ENCODE measurements around the gene FLG2. TPM values are rescaled to one million over a fixed set of nuclear protein-coding genes. Genes with fewer than 3 reads are reported as not detected.
"Not testable (repeated sequence)": the region's sequence is repeated elsewhere in the genome, so short reads cannot be mapped to it uniquely, and the experiment has no call there.

Gene FLG2
- polyA plus RNA-seq, 1 of the 3 experiments (the other 2 are of a cell fraction) = not detected

DNA sequence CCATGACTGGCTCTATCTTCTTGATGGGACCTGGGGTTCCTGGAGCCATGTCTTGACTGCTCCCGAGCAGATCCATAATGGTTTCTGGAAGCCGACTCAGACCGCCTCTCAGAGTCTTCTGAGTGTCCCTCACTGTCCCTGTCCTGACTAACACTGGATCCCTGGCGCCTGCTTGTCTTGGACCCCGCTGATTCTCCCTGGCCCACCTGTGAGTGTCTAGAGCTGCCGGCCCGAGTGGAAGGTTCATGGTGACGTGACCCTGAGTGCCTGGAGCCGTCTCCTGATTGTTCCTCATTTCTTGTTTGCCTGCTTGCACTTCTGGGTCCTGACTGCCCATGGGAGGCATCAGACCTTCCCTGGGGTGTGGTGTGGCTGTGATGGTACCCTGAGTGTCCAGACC is 49.9 kb downstream of the FLG2 start:
- Histone ChIP-seq H3K9me2 (no peaks in the 10 kb centered on the region), H3K27ac (ENCODE audit: low read depth in 2 of 2, low read length in 1 of 2) (no peak overlapping the region), H3K4me1 (ENCODE audit: control insufficient read depth in 1 of 2, insufficient read depth in 2 of 2, low read depth in 1 of 2, low read length in 1 of 2) (no peaks in the 10 kb centered on the region), H3K4me2 (no peak overlapping the region), H3K79me2 (ENCODE audit: insufficient read depth) (no peaks in the 10 kb centered on the region), H3K4me3 (ENCODE audit: low read depth in 2 of 2, low read length in 1 of 2) (no peak overlapping the region), H3K27me3 (ENCODE audit: insufficient read depth) (no peaks in the 10 kb centered on the region), H3K9ac (no peak overlapping the region), H3F3A (replicated peaks; ENCODE audit: insufficient read depth) (no peaks in the 10 kb centered on the region), H3K36me3 (replicated peaks in 1 of 2; ENCODE audit: control insufficient read depth in 1 of 2, insufficient read depth in 2 of 2, low read length in 1 of 2) (no peaks in the 10 kb centered on the region), H2AFZ (ENCODE audit: low read depth) (no peak overlapping the region), H4K20me1 (ENCODE audit: insufficient read depth) (no peaks in the 10 kb centered on the region), H3K9me3 (no peaks in the 10 kb centered on the region)
- ChIA-PET CTCF (no interaction called here), POLR2A (no interaction called here)
- 17% methylated on average over 9 of the region's 9 CpGs for WGBS (ENCODE audit: low lambda C conversion rate)
- TF ChIP-seq RCOR1 (IDR thresholded peaks at IDR 0.05; ENCODE audit: low read length) = no peak
- no peak for DNase-seq

DNA sequence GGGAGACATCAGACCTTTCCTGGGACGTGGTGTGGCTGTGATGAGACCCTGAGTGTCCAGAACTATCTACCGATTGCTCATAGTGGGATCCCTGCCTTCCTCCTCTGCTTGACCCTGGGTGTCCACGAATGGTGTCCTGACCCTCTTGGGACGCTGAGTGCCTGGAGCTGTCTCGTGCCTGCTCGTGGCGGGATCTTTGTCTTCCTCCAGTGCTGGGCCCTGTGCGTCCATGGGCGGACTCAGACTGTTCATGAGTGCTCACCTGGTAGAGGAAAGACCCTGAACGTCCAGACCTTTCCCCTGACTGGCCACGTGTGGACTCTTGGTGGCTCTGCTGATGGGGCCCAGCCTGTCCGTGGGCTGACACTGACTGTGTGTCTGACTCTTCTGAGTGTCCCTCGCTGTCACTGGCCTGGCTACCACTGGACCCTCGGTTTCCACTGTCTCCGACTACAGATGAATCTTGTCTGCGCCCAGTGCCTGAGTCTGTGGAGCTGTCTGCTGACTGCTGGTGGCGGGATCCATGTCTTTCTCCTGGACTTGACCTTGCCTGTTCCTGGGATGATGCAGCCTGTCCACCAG is 50.4 kb downstream of the FLG2 start:
- H3K27ac ChIP-seq (ENCODE audit: low read depth in 2 of 2, low read length in 1 of 2); H3K4me3 ChIP-seq (ENCODE audit: low read depth in 2 of 2, low read length in 1 of 2); H3K36me3 ChIP-seq (replicated peaks in 1 of 2; ENCODE audit: control insufficient read depth in 1 of 2, insufficient read depth in 2 of 2, low read length in 1 of 2); H3F3A ChIP-seq (replicated peaks; ENCODE audit: insufficient read depth); H3K4me2 ChIP-seq; H3K9ac ChIP-seq; H3K79me2 ChIP-seq (ENCODE audit: insufficient read depth); H2AFZ ChIP-seq (ENCODE audit: low read depth); H3K4me1 ChIP-seq (ENCODE audit: control insufficient read depth in 1 of 2, insufficient read depth in 2 of 2, low read depth in 1 of 2, low read length in 1 of 2); H3K27me3 ChIP-seq (ENCODE audit: insufficient read depth); H4K20me1 ChIP-seq (ENCODE audit: insufficient read depth); CTCF ChIA-PET; H3K9me2 ChIP-seq; H3K9me3 ChIP-seq; DNase-seq; POLR2A ChIA-PET: not testable (repeated sequence)
- WGBS (ENCODE audit: low lambda C conversion rate) = 23% methylated on average over 8 of the region's 17 CpGs

- POLR2A ChIA-PET; H3K27ac ChIP-seq (ENCODE audit: low read depth in 2 of 2, low read length in 1 of 2); H3F3A ChIP-seq (replicated peaks; ENCODE audit: insufficient read depth); H3K4me2 ChIP-seq; H2AFZ ChIP-seq (ENCODE audit: low read depth); DNase-seq; H4K20me1 ChIP-seq (ENCODE audit: insufficient read depth); H3K9ac ChIP-seq; H3K27me3 ChIP-seq (ENCODE audit: insufficient read depth); H3K9me3 ChIP-seq; CTCF ChIA-PET; H3K79me2 ChIP-seq (ENCODE audit: insufficient read depth); H3K9me2 ChIP-seq; H3K36me3 ChIP-seq (replicated peaks in 1 of 2; ENCODE audit: control insufficient read depth in 1 of 2, insufficient read depth in 2 of 2, low read length in 1 of 2); H3K4me3 ChIP-seq (ENCODE audit: low read depth in 2 of 2, low read length in 1 of 2); H3K4me1 ChIP-seq (ENCODE audit: control insufficient read depth in 1 of 2, insufficient read depth in 2 of 2, low read depth in 1 of 2, low read length in 1 of 2): not testable (repeated sequence)
- 15% methylated on average over 6 of the region's 7 CpGs for WGBS (ENCODE audit: low lambda C conversion rate)
Observed at GRCh38 chr1:152308758-152309157, 51.0 kb downstream of the FLG2 start.

DNA sequence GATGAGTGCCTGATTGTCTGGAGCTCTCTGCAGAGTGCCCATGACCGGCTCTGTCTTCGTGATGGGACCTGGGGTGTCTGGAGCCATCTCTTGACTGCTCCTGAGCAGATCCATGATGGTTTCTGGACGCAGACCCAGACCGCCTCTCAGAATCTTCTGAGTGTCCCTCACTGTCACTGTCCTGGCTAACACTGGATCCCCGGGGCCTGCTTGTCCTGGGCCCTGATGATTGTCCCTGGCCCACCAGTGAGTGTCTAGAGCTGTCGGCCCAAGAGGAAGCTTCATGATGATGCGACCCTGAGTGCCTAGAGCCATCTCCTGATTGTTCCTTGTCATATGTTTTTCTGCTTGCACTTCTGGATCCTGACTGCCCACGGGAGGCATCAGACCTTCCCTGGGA is 51.8 kb downstream of the FLG2 start:
- H3K9me3 ChIP-seq; H3K4me2 ChIP-seq; CTCF ChIA-PET; H3K9ac ChIP-seq; H4K20me1 ChIP-seq (ENCODE audit: insufficient read depth); H3K36me3 ChIP-seq (replicated peaks in 1 of 2; ENCODE audit: control insufficient read depth in 1 of 2, insufficient read depth in 2 of 2, low read length in 1 of 2); H3K27me3 ChIP-seq (ENCODE audit: insufficient read depth); H3K27ac ChIP-seq (ENCODE audit: low read depth in 2 of 2, low read length in 1 of 2); H3K9me2 ChIP-seq; H3K4me3 ChIP-seq (ENCODE audit: low read depth in 2 of 2, low read length in 1 of 2); DNase-seq; H3F3A ChIP-seq (replicated peaks; ENCODE audit: insufficient read depth); H3K4me1 ChIP-seq (ENCODE audit: control insufficient read depth in 1 of 2, insufficient read depth in 2 of 2, low read depth in 1 of 2, low read length in 1 of 2); POLR2A ChIA-PET; H3K79me2 ChIP-seq (ENCODE audit: insufficient read depth); H2AFZ ChIP-seq (ENCODE audit: low read depth): not testable (repeated sequence)
- WGBS (ENCODE audit: low lambda C conversion rate) = 27% methylated on average over 6 of the region's 8 CpGs

DNA sequence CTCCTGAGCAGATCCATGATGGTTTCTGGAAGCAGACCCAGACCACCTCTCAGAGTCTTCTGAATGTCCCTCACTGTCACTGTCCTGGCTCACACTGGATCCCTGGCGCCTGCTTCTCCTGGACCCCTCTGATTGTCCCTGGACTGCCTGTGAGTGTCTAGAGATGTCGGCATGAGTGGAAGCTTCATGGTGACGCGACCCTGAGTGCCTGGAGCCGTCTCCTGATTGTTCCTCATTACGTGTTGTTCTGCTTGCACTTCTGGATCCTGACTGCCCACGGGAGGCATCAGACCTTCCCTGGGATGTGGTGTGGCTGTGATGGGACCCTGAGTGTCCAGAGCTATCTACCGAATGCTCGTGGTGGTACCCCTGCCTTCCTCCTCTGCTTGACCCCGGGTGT is 53.7 kb downstream of the FLG2 start:
- H4K20me1 ChIP-seq (ENCODE audit: insufficient read depth); H3K36me3 ChIP-seq (replicated peaks in 1 of 2; ENCODE audit: control insufficient read depth in 1 of 2, insufficient read depth in 2 of 2, low read length in 1 of 2); H3F3A ChIP-seq (replicated peaks; ENCODE audit: insufficient read depth); H3K27ac ChIP-seq (ENCODE audit: low read depth in 2 of 2, low read length in 1 of 2); H3K9me3 ChIP-seq; H2AFZ ChIP-seq (ENCODE audit: low read depth); DNase-seq; CTCF ChIA-PET; H3K4me2 ChIP-seq; H3K4me1 ChIP-seq (ENCODE audit: control insufficient read depth in 1 of 2, insufficient read depth in 2 of 2, low read depth in 1 of 2, low read length in 1 of 2); H3K9ac ChIP-seq; H3K27me3 ChIP-seq (ENCODE audit: insufficient read depth); H3K79me2 ChIP-seq (ENCODE audit: insufficient read depth); H3K4me3 ChIP-seq (ENCODE audit: low read depth in 2 of 2, low read length in 1 of 2); H3K9me2 ChIP-seq; POLR2A ChIA-PET: not testable (repeated sequence)
- 12% methylated on average over 7 of the region's 10 CpGs for WGBS (ENCODE audit: low lambda C conversion rate)

DNA sequence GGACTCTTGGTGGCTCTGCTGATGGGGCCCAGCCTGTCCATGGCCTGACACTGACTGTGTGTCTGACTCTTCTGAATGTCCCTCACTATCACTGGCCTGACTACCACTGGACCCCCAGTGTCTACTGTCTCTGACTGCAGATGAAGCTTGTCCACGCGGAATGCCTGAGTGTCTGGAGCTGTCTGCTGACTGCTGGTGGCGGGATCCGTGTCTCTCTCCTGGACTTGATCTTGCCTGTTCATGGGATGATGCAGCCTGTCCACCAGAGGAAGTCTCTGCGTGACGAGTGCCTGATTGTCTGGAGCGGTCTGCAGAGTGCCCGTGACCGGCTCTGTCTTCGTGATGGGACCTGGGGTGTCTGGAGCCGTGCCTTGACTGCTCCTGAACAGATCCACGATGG is 55.0 kb downstream of the FLG2 start:
- H3K4me2 ChIP-seq; POLR2A ChIA-PET; H3K36me3 ChIP-seq (replicated peaks in 1 of 2; ENCODE audit: control insufficient read depth in 1 of 2, insufficient read depth in 2 of 2, low read length in 1 of 2); H3K9ac ChIP-seq; CTCF ChIA-PET; H3K27me3 ChIP-seq (ENCODE audit: insufficient read depth); H2AFZ ChIP-seq (ENCODE audit: low read depth); H3K4me1 ChIP-seq (ENCODE audit: control insufficient read depth in 1 of 2, insufficient read depth in 2 of 2, low read depth in 1 of 2, low read length in 1 of 2); H3K9me3 ChIP-seq; H3K4me3 ChIP-seq (ENCODE audit: low read depth in 2 of 2, low read length in 1 of 2); DNase-seq; H3K9me2 ChIP-seq; H3K79me2 ChIP-seq (ENCODE audit: insufficient read depth); H4K20me1 ChIP-seq (ENCODE audit: insufficient read depth); H3F3A ChIP-seq (replicated peaks; ENCODE audit: insufficient read depth); H3K27ac ChIP-seq (ENCODE audit: low read depth in 2 of 2, low read length in 1 of 2): not testable (repeated sequence)
- WGBS (ENCODE audit: low lambda C conversion rate) = 28% methylated on average over 5 of the region's 12 CpGs

Measured in SK-N-SH (cell line).